Effector memory CD4-positive, alpha-beta T cell (primary cell): ENCODE results near the gene ACVR1B.

Experiments
- DNase-seq, 3 donors: peaks; one replicate each; pipeline ENCODE4 v3.0.0-alpha.2; 2020
- H3K27ac ChIP-seq: 2 replicates; pipeline ENCODE4 v1.7.0; 2013; ENCODE audit warnings: mild to moderate bottlenecking, low read length, moderate library complexity; ENCODE audit not compliant: insufficient read depth, poor library complexity, severe bottlenecking
- H3K27me3 ChIP-seq: replicated peaks from 2 replicates; pipeline ENCODE4 v1.7.0; 2013; ENCODE audit warnings: mild to moderate bottlenecking, low read length; ENCODE audit not compliant: insufficient read depth, control insufficient read depth, poor library complexity, severe bottlenecking
- H3K36me3 ChIP-seq: 2 replicates; pipeline ENCODE4 v1.7.0; 2013; ENCODE audit warnings: mild to moderate bottlenecking, low read length, moderate library complexity; ENCODE audit not compliant: control insufficient read depth, insufficient read depth
- H3K4me1 ChIP-seq: 2 replicates; pipeline ENCODE4 v1.7.0; 2013; ENCODE audit warnings: low read length, mild to moderate bottlenecking; ENCODE audit not compliant: control insufficient read depth, insufficient read depth, poor library complexity, severe bottlenecking
- H3K4me3 ChIP-seq: 2 replicates; pipeline ENCODE4 v1.7.0; 2013; ENCODE audit warnings: low read length, low read depth, mild to moderate bottlenecking; ENCODE audit not compliant: insufficient read depth, poor library complexity, severe bottlenecking
- H3K9me3 ChIP-seq: 2 replicates; pipeline ENCODE4 v1.7.0; 2013; ENCODE audit warnings: mild to moderate bottlenecking, low read length, moderate library complexity; ENCODE audit not compliant: control insufficient read depth

ACVR1B gene

GRCh38 chr12:51997136-51997535, 45.6 kb downstream of the ACVR1B start:
- DNase-seq, result no peak
- Histone ChIP-seq H3K27me3 (no peaks in the 10 kb centered on the region), H3K4me3 (no peak overlapping the region), H3K4me1 (no peaks in the 10 kb centered on the region), H3K27ac (no peak overlapping the region), H3K36me3 (no peaks in the 10 kb centered on the region), H3K9me3 (no peaks in the 10 kb centered on the region)

- Histone ChIP-seq H3K4me3 (no peak overlapping the region), H3K27me3 (no peaks in the 10 kb centered on the region), H3K4me1 (peaks cover 17% of the 10 kb centered on the region), H3K27ac (no peak overlapping the region), H3K9me3 (no peaks in the 10 kb centered on the region), H3K36me3 (peaks cover 3% of the 10 kb centered on the region)
- DNase-seq, result no peak
These were observed 51.6 kb downstream of the ACVR1B start for GRCh38 chr12:52003016-52003550.

GRCh38 chr12:52003591-52003990, 52.1 kb downstream of the ACVR1B start:
- Histone ChIP-seq H3K4me3 (no peak overlapping the region), H3K4me1 (peaks cover 22% of the 10 kb centered on the region), H3K9me3 (no peaks in the 10 kb centered on the region), H3K36me3 (peaks cover 3% of the 10 kb centered on the region), H3K27ac (no peak overlapping the region), H3K27me3 (no peaks in the 10 kb centered on the region)
- no peak for DNase-seq

GRCh38 chr12:52004042-52004648, 52.6 kb downstream of the ACVR1B start:
- no peaks in the 10 kb centered on the region for H3K27me3 ChIP-seq
- H3K4me3 ChIP-seq, result no peak overlapping the region
- peaks cover 27% of the 10 kb centered on the region for H3K4me1 ChIP-seq
- H3K36me3 ChIP-seq, result peaks cover 8% of the 10 kb centered on the region
- no peak overlapping the region for H3K27ac ChIP-seq
- no peaks in the 10 kb centered on the region for H3K9me3 ChIP-seq
- no peak for DNase-seq

- Histone ChIP-seq H3K4me1 (peaks cover 29% of the 10 kb centered on the region), H3K36me3 (peaks cover 18% of the 10 kb centered on the region), H3K27me3 (no peaks in the 10 kb centered on the region), H3K4me3 (no peak overlapping the region), H3K9me3 (no peaks in the 10 kb centered on the region), H3K27ac (no peak overlapping the region)
- DNase-seq, result no peak
These were observed 53.9 kb downstream of the ACVR1B start for GRCh38 chr12:52005218-52005902.

DNA sequence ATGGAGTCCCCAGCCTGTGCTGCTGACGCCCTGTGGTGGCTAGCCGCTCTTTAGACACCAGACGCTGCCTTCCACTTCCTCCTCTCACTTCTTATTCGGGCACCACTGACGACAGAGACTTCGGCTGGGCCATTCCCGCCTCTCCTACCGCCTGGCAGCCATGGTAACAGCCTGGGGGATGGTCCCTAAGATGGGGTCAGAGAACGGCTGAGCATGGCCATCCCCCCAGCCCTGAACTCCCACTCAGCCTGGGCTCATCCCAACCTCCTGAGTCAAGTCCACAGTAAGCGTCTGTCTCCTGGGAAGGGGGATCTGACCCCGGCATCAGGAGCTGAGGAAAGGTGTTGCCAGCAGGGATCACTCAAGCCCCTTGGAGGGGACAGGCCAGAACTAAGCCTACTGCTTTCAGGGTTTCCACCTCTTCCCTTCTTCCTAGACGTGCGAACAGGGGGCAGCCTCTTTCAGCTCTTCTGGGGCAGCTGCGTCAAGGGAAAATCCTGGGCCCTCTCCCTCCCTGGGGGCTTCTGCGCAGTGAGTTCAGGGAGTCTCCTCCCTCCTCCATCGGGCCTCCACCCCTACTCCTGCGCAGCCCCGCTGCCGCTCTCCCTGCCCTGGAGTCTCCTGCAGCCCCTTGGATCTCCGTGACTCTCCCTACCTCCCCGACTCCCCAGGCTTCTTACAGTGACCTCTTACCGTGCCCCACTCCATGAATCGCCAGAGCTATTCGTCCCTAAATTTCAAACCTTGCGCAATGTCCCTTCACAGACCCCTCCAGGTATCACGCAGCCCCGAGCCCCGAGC, 54.6 kb downstream of the ACVR1B start:
- Histone ChIP-seq H3K4me1 (peaks cover 29% of the 10 kb centered on the region), H3K4me3 (peak overlapping the region; percentile 37), H3K9me3 (no peaks in the 10 kb centered on the region), H3K27ac (no peak overlapping the region), H3K36me3 (peaks cover 26% of the 10 kb centered on the region), H3K27me3 (no peaks in the 10 kb centered on the region)
- DNase-seq, result no peak

GRCh38 chr12:52006726-52007157, 55.2 kb downstream of the ACVR1B start, which contains the start of gene TAMALIN:
Gene TAMALIN (plus strand): TSS chr12:52006946. CDS start chr12:52007020, 74 bp downstream.
- Histone ChIP-seq H3K27me3 (no peaks in the 10 kb centered on the region), H3K36me3 (peaks cover 32% of the 10 kb centered on the region), H3K27ac (peak within 1 kb of the TSS; percentile 91), H3K4me3 (peak within 1 kb of the TSS; percentile 98), H3K4me1 (peaks cover 29% of the 10 kb centered on the region), H3K9me3 (no peaks in the 10 kb centered on the region)
- DNase-seq, result peak; percentile 80 to 83 (median 82)

DNA sequence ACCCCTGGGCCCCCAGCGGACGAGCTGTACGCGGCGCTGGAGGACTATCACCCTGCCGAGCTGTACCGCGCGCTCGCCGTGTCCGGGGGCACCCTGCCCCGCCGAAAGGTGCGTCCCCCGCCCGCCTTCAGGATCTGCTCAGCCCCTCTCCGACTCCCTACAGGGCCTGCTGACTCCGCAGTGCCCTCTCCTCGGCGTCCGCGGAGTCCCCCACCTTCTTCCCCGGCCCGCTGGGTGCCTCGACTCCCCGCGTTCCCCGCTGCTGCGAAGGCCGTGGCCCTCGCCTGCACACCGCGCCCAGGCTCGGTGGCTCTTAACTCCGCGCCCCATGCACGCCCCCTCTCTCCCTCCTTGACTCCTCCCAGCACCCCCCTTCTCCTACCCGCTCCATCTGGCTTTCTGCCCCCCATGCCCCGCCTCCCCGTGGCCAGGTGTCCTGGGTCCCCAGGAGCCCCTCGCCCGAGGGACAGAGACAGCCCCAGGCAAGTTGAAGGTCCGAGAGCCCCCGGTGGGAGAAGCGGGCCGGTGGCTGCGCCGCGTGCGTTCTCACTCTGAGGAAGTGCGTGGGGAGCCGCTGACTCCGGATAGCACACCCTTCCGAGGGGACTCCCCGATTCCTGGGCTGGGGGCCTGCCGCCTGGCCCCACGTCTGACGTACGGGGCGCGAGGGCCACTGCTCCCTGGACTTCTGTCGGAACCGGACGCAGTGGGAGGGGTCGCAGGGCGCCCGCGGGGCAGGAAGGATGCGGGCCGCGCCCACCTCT, 55.8 kb downstream of the ACVR1B start:
- DNase-seq, result peak; percentile 42 to 54 (median 50)
- H3K4me3 ChIP-seq, result peak overlapping the region; percentile 98
- no peaks in the 10 kb centered on the region for H3K9me3 ChIP-seq
- peak overlapping the region; percentile 91 for H3K27ac ChIP-seq
- peaks cover 29% of the 10 kb centered on the region for H3K4me1 ChIP-seq
- no peaks in the 10 kb centered on the region for H3K27me3 ChIP-seq
- peaks cover 35% of the 10 kb centered on the region for H3K36me3 ChIP-seq

- Histone ChIP-seq H3K27me3 (no peaks in the 10 kb centered on the region), H3K27ac (peak overlapping the region; percentile 91), H3K36me3 (peaks cover 40% of the 10 kb centered on the region), H3K4me3 (peak overlapping the region; percentile 98), H3K9me3 (no peaks in the 10 kb centered on the region), H3K4me1 (peaks cover 29% of the 10 kb centered on the region)
- DNase-seq, result no peak
These were observed 56.5 kb downstream of the ACVR1B start for GRCh38 chr12:52007982-52008510.
